PC-9 (cell line): ENCODE data around the gene ZNF831. TPM values are rescaled to one million over a fixed set of nuclear protein-coding genes. Genes with fewer than 3 reads are reported as not detected.

Experiments used
- BruUV-seq: library from RNA; stranded (reverse); fragments of 400-500 nt; replicated peaks from 2 replicates; lab custom pipeline; 2021; lab: Mats Ljungman, UMichigan
- CTCF ChIA-PET: fragments of 300-600 bp; sonication (Branson Sonifier 250); formaldehyde crosslinking; loops from one replicate; lab custom pipeline; 2022; ENCODE audit warnings: antibody characterized with exemption; lab: Charles Lee
- POLR2A ChIA-PET: fragments of 300-600 bp; sonication (Branson Sonifier 250); formaldehyde crosslinking; loops from one replicate; lab custom pipeline; 2022; ENCODE audit warnings: antibody characterized with exemption; ENCODE audit not compliant: unreplicated experiment; lab: Charles Lee
- DNase-seq, 2 experiments: peaks; one replicate each; pipeline versions ENCODE4 v3.0.0 to v3.0.0-alpha.2; 2015 to 2022; ENCODE audit warnings: mixed read lengths in 1 of 2
- H2AFZ ChIP-seq: fragments of 200-600 bp; sonication (generic); 2 replicates; pipeline ENCODE4 v1.8.1; 2017; ENCODE audit warnings: antibody characterized with exemption
- H3F3A ChIP-seq: fragments of 200-600 bp; sonication (generic); 2 replicates; pipeline ENCODE4 v1.8.1; 2017; ENCODE audit warnings: antibody characterized with exemption, mild to moderate bottlenecking, low read depth; ENCODE audit not compliant: insufficient read depth
- H3K27ac ChIP-seq: fragments of 200-600 bp; sonication (generic); 2 replicates; pipeline ENCODE4 v1.6.1; 2016; ENCODE audit warnings: mixed run types
- H3K27me3 ChIP-seq: fragments of 200-600 bp; sonication (generic); 2 replicates; pipeline ENCODE4 v1.6.1; 2016; ENCODE audit warnings: low read depth, mixed run types; ENCODE audit not compliant: insufficient read depth
- H3K36me3 ChIP-seq: fragments of 200-600 bp; sonication (generic); 2 replicates; pipeline ENCODE4 v1.6.1; 2016; ENCODE audit warnings: low read depth, mixed run types
- H3K4me1 ChIP-seq: fragments of 200-600 bp; sonication (generic); replicated peaks from 2 replicates; pipeline ENCODE4 v1.6.1; 2016; ENCODE audit warnings: mixed run types; ENCODE audit not compliant: insufficient read depth
- H3K4me2 ChIP-seq: fragments of 200-600 bp; sonication (generic); 2 replicates; pipeline ENCODE4 v1.6.1; 2017; ENCODE audit warnings: mixed run types
- H3K4me3 ChIP-seq: fragments of 200-600 bp; sonication (generic); 2 replicates; pipeline ENCODE4 v1.6.1; 2016; ENCODE audit warnings: mixed run types
- H3K79me2 ChIP-seq: fragments of 200-600 bp; sonication (generic); 2 replicates; pipeline ENCODE4 v1.6.1; 2017; ENCODE audit warnings: low read depth, mixed run types
- H3K9me2 ChIP-seq: fragments of 200-600 bp; sonication (generic); 2 replicates; pipeline ENCODE4 v1.8.1; 2017; ENCODE audit warnings: mild to moderate bottlenecking; ENCODE audit not compliant: insufficient read depth
- H3K9me3 ChIP-seq: fragments of 200-600 bp; sonication (generic); 2 replicates; pipeline ENCODE4 v1.8.1; 2016; ENCODE audit warnings: low read depth; ENCODE audit not compliant: insufficient read depth
- H4K20me1 ChIP-seq: fragments of 200-600 bp; sonication (generic); 2 replicates; pipeline ENCODE4 v1.8.1; 2017; ENCODE audit not compliant: insufficient read depth
- EZH2 ChIP-seq: fragments of 200-600 bp; sonication (generic); IDR thresholded peaks from 2 replicates; pipeline ENCODE4 v1.8.0; 2017; ENCODE audit warnings: antibody characterized with exemption, low read depth
- intact Hi-C: fragments of 100-400 bp; cut with micrococcal nuclease; formaldehyde crosslinking; loops from one replicate; pipeline ENCODE4 v1.10.0; 2022; ENCODE audit not compliant: unreplicated experiment
- total RNA-seq: library from RNA; stranded (reverse); gene quantifications from 2 replicates; pipeline ENCODE4 v1.2.3, GENCODE V29; 2021
- TF ChIP-seq, protein P1 (sequence below): fragments of 200-600 bp; sonication (generic); conservative IDR thresholded peaks from 2 replicates; pipeline ENCODE4 v1.6.1; 2017; ENCODE audit warnings: mixed run types, antibody characterized with exemption, mild to moderate bottlenecking, moderate library complexity

ZNF831 gene
- total RNA-seq, 1 experiment from 2014 or later = not detected

DNA sequence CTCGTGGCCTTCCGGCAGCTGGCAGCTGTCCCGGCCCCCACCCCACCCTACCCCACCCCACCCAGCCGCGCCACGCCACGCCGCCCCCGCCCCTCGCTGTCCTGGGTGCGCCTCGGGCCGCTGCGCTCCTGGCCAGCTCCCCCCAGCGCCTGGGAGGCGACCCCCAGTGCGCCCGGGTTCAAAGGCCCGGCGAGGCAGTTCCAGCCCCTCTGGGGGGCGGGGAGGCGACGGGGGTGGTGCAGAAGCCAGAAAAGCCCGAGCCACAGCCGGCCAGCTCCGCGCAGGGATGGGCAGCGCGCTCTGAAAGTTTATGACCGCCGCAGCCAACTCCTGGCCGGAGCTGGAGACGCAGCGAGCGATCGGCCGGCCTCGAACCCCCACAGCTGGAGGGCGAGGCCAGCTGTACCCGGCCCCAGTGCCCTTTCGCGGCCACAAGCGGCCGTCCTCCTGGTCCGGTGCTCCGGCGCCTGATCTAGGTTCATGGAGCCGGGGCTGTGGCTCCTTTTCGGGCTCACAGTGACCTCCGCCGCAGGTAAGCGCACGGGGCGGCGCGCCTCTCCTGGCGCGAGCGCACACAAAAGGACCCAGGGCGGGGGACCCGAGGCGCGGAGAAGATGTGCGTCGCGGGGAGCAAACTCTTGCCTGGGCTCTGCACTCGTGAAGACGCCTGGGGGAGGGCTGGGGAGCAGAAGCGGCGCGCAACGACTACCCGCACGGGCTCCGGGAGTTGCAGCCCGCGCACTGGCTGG lies 136.9 kb downstream of the ZNF831 start, which contains the start of gene EDN3:
Gene EDN3 (plus strand): TSS at position 279 of the 749 bp plus-strand sequence. CDS start 202 bp downstream, at position 481.
- H3K79me2 ChIP-seq = no peaks in the 10 kb centered on the region
- H4K20me1 ChIP-seq = no peaks in the 10 kb centered on the region
- DNase-seq = no peak
- no peaks in the 10 kb centered on the region for H3K36me3 ChIP-seq
- H3K9me2 ChIP-seq = no peaks in the 10 kb centered on the region
- no peaks in the 10 kb centered on the region for H3F3A ChIP-seq
- intact Hi-C loops = no loop called here
- no peaks in the 10 kb centered on the region for H3K4me1 ChIP-seq
- CTCF ChIA-PET = no interaction called here
- POLR2A ChIA-PET = no interaction called here
- H3K9me3 ChIP-seq = no peaks in the 10 kb centered on the region
- BruUV-seq = no TSS peak
- no peak within 1 kb of the TSS for H3K4me2 ChIP-seq
- H3K27me3 ChIP-seq = peaks cover 93% of the 10 kb centered on the region
- no peak within 1 kb of the TSS for H2AFZ ChIP-seq
- TF ChIP-seq, protein P1, sequence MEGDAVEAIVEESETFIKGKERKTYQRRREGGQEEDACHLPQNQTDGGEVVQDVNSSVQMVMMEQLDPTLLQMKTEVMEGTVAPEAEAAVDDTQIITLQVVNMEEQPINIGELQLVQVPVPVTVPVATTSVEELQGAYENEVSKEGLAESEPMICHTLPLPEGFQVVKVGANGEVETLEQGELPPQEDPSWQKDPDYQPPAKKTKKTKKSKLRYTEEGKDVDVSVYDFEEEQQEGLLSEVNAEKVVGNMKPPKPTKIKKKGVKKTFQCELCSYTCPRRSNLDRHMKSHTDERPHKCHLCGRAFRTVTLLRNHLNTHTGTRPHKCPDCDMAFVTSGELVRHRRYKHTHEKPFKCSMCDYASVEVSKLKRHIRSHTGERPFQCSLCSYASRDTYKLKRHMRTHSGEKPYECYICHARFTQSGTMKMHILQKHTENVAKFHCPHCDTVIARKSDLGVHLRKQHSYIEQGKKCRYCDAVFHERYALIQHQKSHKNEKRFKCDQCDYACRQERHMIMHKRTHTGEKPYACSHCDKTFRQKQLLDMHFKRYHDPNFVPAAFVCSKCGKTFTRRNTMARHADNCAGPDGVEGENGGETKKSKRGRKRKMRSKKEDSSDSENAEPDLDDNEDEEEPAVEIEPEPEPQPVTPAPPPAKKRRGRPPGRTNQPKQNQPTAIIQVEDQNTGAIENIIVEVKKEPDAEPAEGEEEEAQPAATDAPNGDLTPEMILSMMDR = no peak
- TF ChIP-seq EZH2 = no peak
- no peak within 1 kb of the TSS for H3K27ac ChIP-seq
- no peak within 1 kb of the TSS for H3K4me3 ChIP-seq

DNA sequence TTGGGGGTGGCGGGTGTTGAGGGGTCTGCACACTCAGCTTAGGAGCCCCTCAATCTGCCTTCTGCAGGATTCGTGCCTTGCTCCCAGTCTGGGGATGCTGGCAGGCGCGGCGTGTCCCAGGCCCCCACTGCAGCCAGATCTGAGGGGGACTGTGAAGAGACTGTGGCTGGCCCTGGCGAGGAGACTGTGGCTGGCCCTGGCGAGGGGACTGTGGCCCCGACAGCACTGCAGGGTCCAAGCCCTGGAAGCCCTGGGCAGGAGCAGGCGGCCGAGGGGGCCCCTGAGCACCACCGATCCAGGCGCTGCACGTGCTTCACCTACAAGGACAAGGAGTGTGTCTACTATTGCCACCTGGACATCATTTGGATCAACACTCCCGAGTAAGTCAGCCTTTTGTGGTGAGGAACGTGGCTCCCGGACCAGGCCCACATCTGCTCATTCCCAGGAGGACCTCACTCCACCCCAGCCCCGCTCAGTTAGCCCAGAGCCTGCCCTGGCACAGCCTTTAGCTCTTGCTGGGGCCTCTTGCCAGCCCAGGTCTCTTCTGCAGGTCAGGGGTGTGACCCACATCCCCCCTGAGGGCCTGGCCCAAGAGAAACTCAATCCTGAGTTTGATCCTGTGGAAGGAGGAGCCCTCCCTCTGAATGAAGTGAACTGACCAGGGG lies 137.9 kb downstream of the ZNF831 start:
- DNase-seq = no peak
- Histone ChIP-seq H2AFZ (no peak overlapping the region), H3K4me1 (no peaks in the 10 kb centered on the region), H4K20me1 (no peaks in the 10 kb centered on the region), H3K4me3 (no peak overlapping the region), H3K27me3 (peaks cover 97% of the 10 kb centered on the region), H3F3A (no peaks in the 10 kb centered on the region), H3K4me2 (no peak overlapping the region), H3K9me2 (no peaks in the 10 kb centered on the region), H3K79me2 (no peaks in the 10 kb centered on the region), H3K27ac (no peak overlapping the region), H3K9me3 (no peaks in the 10 kb centered on the region), H3K36me3 (no peaks in the 10 kb centered on the region)
- ChIA-PET CTCF (no interaction called here), POLR2A (no interaction called here)
- BruUV-seq = no TSS peak
- no peak for TF ChIP-seq EZH2
- TF ChIP-seq, protein P1 = no peak
- intact Hi-C loops = no loop called here

DNA sequence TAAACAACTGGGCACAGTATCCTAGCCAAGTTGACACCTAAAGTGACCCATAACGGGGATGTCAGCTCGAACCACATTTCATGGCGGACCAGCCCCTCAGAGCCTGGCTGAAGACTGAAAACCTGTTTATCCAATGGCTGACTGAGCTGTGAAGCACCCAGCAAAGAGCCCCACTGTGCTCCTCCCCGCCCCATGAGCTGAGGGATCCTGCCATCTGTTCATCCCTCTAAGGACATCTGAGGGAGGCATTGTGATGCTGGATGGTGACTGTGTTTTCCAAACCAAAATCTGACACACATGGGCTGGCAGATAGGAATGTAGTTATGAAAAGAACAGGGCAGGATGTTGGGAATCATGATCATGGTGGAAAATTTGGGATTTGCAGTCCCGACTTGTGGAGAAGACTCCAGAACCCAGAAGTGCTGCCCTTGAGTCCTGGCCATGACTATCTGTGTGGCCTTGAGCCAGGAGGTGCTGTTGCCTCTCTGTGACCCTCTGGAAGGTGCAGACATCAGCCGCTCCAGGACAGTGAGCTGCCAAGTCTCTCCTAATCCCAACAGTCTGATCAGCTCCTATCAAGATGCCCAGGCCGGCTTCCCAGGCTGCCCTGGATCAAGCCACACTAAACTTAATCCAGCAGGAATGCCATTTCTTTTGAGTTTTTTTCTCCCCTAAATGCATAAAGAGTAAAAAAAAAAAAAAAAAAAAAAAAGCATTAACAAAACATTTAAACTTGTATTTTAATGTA lies 142.5 kb downstream of the ZNF831 start:
- Histone ChIP-seq H3K79me2 (no peaks in the 10 kb centered on the region), H3K4me2 (no peak overlapping the region), H3K9me3 (no peaks in the 10 kb centered on the region), H3K9me2 (no peaks in the 10 kb centered on the region), H3F3A (no peaks in the 10 kb centered on the region), H2AFZ (no peak overlapping the region), H3K27ac (no peak overlapping the region), H4K20me1 (no peaks in the 10 kb centered on the region), H3K4me1 (no peaks in the 10 kb centered on the region), H3K36me3 (no peaks in the 10 kb centered on the region), H3K4me3 (no peak overlapping the region), H3K27me3 (peaks cover 99% of the 10 kb centered on the region)
- ChIA-PET POLR2A (no interaction called here), CTCF (no interaction called here)
- BruUV-seq = no TSS peak
- TF ChIP-seq, protein P1 = no peak
- TF ChIP-seq EZH2 = no peak
- no peak for DNase-seq
- intact Hi-C loops = no loop called here
